CD4-positive, CD25-positive, alpha-beta regulatory T cell (primary cell): ENCODE results near the gene RNF186. TPM values are rescaled to one million over a fixed set of nuclear protein-coding genes. Genes with fewer than 3 reads are reported as not detected.

Source experiments
- ATAC-seq, 2 donors: fragments of 150-1000 bp; cut with Tn5 transposase; one replicate each; pipeline ENCODE4 v1.10.0; 2021; ENCODE audit warnings: low read depth in 2 of 2, moderate number of reproducible peaks in 2 of 2, moderate library complexity in 1 of 2
- DNase-seq, 3 donors: peaks; one replicate each; pipeline versions ENCODE4 v3.0.0 to v3.0.0-alpha.2; 2012 to 2022; ENCODE audit warnings: mixed read lengths in 1 of 3
- H3K27ac ChIP-seq: one replicate; pipeline ENCODE4 v1.7.0; 2013; ENCODE audit warnings: mild to moderate bottlenecking, low read length; ENCODE audit not compliant: insufficient read depth, poor library complexity, severe bottlenecking
- H3K27me3 ChIP-seq: one replicate; pipeline ENCODE4 v1.7.0; 2013; ENCODE audit warnings: low read length; ENCODE audit not compliant: control insufficient read depth, insufficient read depth
- H3K36me3 ChIP-seq: one replicate; pipeline ENCODE4 v1.7.0; 2013; ENCODE audit warnings: mild to moderate bottlenecking, low read length, moderate library complexity; ENCODE audit not compliant: control insufficient read depth, insufficient read depth
- H3K4me1 ChIP-seq: 2 replicates; pipeline ENCODE4 v1.7.0; 2013; ENCODE audit warnings: mild to moderate bottlenecking, low read length; ENCODE audit not compliant: insufficient read depth, control insufficient read depth, poor library complexity, severe bottlenecking
- H3K4me3 ChIP-seq: one replicate; pipeline ENCODE4 v1.7.0; 2013; ENCODE audit warnings: low read depth, mild to moderate bottlenecking, low read length, moderate library complexity
- H3K9me3 ChIP-seq, 2 experiments: 1 replicate in 1 of 2; 2 replicates in 1 of 2; pipeline ENCODE4 v1.7.0; 2013; ENCODE audit warnings: low read length in 2 of 2, mild to moderate bottlenecking in 1 of 2, moderate library complexity in 1 of 2; ENCODE audit not compliant: control insufficient read depth in 2 of 2
- H3K27ac Mint-ChIP-seq, 3 donors: one replicate each; pipeline ENCODE4 v1.8.0; 2020 to 2022; ENCODE audit warnings: mild to moderate bottlenecking in 3 of 3, mixed read lengths in 3 of 3, moderate library complexity in 2 of 3
- H3K27me3 Mint-ChIP-seq: one replicate; pipeline ENCODE4 v1.8.0; 2022; ENCODE audit warnings: mild to moderate bottlenecking, mixed read lengths
- H3K36me3 Mint-ChIP-seq: one replicate; pipeline ENCODE4 v1.8.0; 2020; ENCODE audit warnings: mixed read lengths
- H3K4me1 Mint-ChIP-seq, 4 donors: one replicate each; pipeline ENCODE4 v1.8.0; 2020 to 2022; ENCODE audit warnings: mixed read lengths in 4 of 4, mild to moderate bottlenecking in 1 of 4
- H3K4me3 Mint-ChIP-seq, 4 donors: one replicate each; pipeline ENCODE4 v1.8.0; 2020 to 2022; ENCODE audit warnings: mild to moderate bottlenecking in 4 of 4, mixed read lengths in 4 of 4, moderate library complexity in 3 of 4
- H3K9me3 Mint-ChIP-seq, 7 donors: one replicate each; pipeline ENCODE4 v1.8.0; 2020 to 2022; ENCODE audit warnings: mixed read lengths in 7 of 7, mild to moderate bottlenecking in 3 of 7, moderate library complexity in 2 of 7
- polyA plus RNA-seq, 4 donors: library from polyadenylated mRNA; unstranded; fragments of 300-500 nt; fragmentation: Illumina TruSeq; gene quantifications; one replicate each; pipeline ENCODE4 v1.2.3, GENCODE V29; 2021
- total RNA-seq: library from RNA; stranded (reverse); gene quantifications from one replicate; pipeline ENCODE4 v1.2.3, GENCODE V29; 2022

The RNF186 gene
- total and polyA plus RNA-seq, 5 donors from 2014 or later: not detected

DNA sequence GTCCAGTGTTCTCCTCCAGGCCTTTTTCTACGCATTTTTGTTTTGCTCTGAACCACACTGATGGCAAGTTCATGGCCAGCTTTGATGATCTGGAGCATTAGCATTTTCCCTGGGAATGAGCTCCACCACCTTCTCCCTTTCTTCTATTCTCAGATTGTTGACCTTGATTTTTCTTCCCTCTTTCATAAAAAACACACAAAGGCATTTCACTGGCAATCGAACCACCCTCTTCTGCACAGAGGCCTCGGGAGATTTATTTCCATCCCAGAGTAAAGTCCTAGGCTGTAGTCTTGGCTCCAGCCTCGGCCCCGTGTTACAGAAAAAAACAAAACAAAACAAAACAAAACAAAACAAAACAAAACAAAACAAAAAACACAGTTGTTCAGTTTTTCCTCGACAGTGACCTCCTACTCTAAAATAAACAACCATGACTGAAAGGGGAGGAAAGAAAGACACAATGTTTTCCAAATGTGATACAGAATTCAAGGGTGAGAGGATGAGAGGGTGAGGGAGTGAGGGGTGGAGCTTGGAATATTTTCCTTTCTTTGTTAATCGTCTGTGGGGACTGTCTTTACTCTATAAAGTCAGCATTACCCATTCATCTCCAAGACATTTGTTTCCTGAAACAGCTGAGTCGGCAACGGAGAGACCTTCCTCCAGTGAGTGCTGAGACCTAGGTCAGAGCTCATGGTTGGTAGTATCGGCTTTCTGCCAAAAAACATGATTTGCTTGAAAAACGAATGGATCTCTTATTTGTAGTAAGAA is 29.8 kb upstream of the RNF186 start:
- H3K4me3 Mint-ChIP-seq: no peak overlapping the region
- H3K4me1 Mint-ChIP-seq: peaks cover 0 to 6% (median 0%) of the 10 kb centered on the region in 4 donors
- no peaks in the 10 kb centered on the region for H3K9me3 Mint-ChIP-seq
- no peak overlapping the region for H3K27ac ChIP-seq
- no peaks in the 10 kb centered on the region for H3K36me3 ChIP-seq
- no peak overlapping the region for H3K27ac Mint-ChIP-seq
- no peaks in the 10 kb centered on the region for H3K4me1 ChIP-seq
- H3K36me3 Mint-ChIP-seq: no peaks in the 10 kb centered on the region
- H3K27me3 Mint-ChIP-seq: peaks cover 36% of the 10 kb centered on the region
- DNase-seq (no peak), ATAC-seq (no peak)
- H3K27me3 ChIP-seq: peaks cover 5% of the 10 kb centered on the region
- no peaks in the 10 kb centered on the region for H3K9me3 ChIP-seq
- H3K4me3 ChIP-seq: no peak overlapping the region

DNA sequence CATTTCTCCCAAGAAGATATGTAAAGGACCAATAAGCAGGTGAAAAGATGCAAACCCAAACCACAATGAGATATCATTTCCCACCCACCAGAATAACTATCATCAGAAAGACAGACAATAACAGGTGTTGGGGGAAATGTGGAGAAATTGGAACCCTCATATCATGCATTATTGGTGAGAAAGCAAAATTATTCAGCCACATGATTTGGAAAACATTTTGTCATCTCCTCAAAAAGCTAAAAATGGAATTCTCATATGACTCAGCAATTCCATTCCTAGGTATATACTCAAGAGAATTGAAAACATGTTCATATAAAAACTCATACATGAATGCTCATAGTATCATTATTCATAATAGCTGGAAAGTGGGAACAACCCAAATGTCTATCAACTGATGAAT is 25.1 kb upstream of the RNF186 start:
- H3K27ac ChIP-seq: no peak overlapping the region
- H3K4me3 ChIP-seq: no peak overlapping the region
- no peaks in the 10 kb centered on the region for H3K9me3 ChIP-seq
- no peak for DNase-seq
- H3K36me3 Mint-ChIP-seq: no peaks in the 10 kb centered on the region
- no peak for ATAC-seq
- H3K27me3 ChIP-seq: no peaks in the 10 kb centered on the region
- H3K27ac Mint-ChIP-seq: no peak overlapping the region
- H3K9me3 Mint-ChIP-seq: no peaks in the 10 kb centered on the region
- H3K4me3 Mint-ChIP-seq: no peak overlapping the region
- no peaks in the 10 kb centered on the region for H3K4me1 ChIP-seq
- H3K4me1 Mint-ChIP-seq: peaks cover 0 to 6% (median 0%) of the 10 kb centered on the region in 4 donors
- H3K36me3 ChIP-seq: no peaks in the 10 kb centered on the region
- H3K27me3 Mint-ChIP-seq: peaks cover 57% of the 10 kb centered on the region

DNA sequence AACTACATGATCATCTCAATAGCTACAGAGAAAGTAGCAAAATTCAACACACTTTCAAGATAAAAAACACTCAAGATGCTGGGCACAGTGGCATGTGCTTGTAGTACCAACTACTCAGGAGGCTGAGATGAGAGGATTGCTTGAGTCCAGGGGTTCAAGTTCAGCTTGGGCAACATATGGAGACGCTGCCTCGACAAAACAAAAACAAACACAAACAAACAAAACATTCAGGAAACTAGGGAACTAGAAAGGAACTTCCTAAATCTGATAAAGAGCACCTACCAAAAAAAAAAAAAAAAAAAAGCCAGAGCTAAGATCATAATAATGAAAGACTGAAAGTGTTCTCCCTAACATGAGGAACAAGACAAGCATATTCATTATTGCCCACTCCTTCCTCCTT is 22.8 kb upstream of the RNF186 start:
- Histone ChIP-seq H3K4me1 (no peaks in the 10 kb centered on the region), H3K27me3 (no peaks in the 10 kb centered on the region), H3K4me3 (no peak overlapping the region), H3K27ac (no peak overlapping the region), H3K36me3 (no peaks in the 10 kb centered on the region), H3K9me3 (no peaks in the 10 kb centered on the region)
- Mint-ChIP-seq H3K4me1 (no peaks in the 10 kb centered on the region), H3K27me3 (peaks cover 58% of the 10 kb centered on the region), H3K27ac (no peak overlapping the region), H3K36me3 (no peaks in the 10 kb centered on the region), H3K4me3 (no peak overlapping the region), H3K9me3 (no peaks in the 10 kb centered on the region)
- ATAC-seq (no peak), DNase-seq (no peak)

DNA sequence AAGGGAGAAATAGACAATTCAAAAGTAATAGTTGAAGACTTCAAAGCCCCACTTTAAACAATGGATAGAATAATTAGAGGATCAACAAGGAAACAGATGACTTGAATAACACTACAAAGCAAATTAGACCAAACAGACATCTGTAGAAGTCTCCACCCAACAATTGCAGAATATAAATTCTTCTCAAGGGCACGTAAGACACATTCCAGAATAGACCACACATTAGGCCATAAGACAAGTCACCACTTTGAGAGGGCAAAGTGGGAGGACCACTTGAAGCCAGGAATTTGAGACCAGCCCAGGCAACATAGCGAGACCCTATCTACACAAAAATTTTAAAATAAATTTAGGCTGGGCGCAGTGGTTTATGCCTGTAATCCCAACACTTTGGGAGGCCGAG is 20.5 kb upstream of the RNF186 start:
- H3K4me1 ChIP-seq: no peaks in the 10 kb centered on the region
- no peak overlapping the region for H3K4me3 ChIP-seq
- H3K27me3 Mint-ChIP-seq: peaks cover 61% of the 10 kb centered on the region
- no peak overlapping the region for H3K27ac ChIP-seq
- H3K27ac Mint-ChIP-seq: no peak overlapping the region
- DNase-seq (no peak), ATAC-seq (no peak)
- H3K36me3 Mint-ChIP-seq: no peaks in the 10 kb centered on the region
- H3K4me3 Mint-ChIP-seq: no peak overlapping the region
- H3K36me3 ChIP-seq: no peaks in the 10 kb centered on the region
- no peaks in the 10 kb centered on the region for H3K9me3 ChIP-seq
- no peaks in the 10 kb centered on the region for H3K4me1 Mint-ChIP-seq
- peaks cover 0 to 2% (median 0%) of the 10 kb centered on the region in 7 donors for H3K9me3 Mint-ChIP-seq
- peaks cover 9% of the 10 kb centered on the region for H3K27me3 ChIP-seq

- H3K27me3 ChIP-seq: peaks cover 13% of the 10 kb centered on the region
- no peak overlapping the region for H3K27ac ChIP-seq
- peaks cover 0 to 3% (median under 1%) of the 10 kb centered on the region in 4 donors for H3K4me1 Mint-ChIP-seq
- no peaks in the 10 kb centered on the region for H3K36me3 Mint-ChIP-seq
- no peaks in the 10 kb centered on the region for H3K36me3 ChIP-seq
- no peaks in the 10 kb centered on the region for H3K4me1 ChIP-seq
- ATAC-seq (no peak), DNase-seq (no peak)
- H3K9me3 Mint-ChIP-seq: peaks cover 0 to 2% (median 0%) of the 10 kb centered on the region in 7 donors
- H3K4me3 ChIP-seq: no peak overlapping the region
- no peaks in the 10 kb centered on the region for H3K9me3 ChIP-seq
- no peak overlapping the region for H3K4me3 Mint-ChIP-seq
- H3K27ac Mint-ChIP-seq: no peak overlapping the region
- H3K27me3 Mint-ChIP-seq: peaks cover 53% of the 10 kb centered on the region
Observed at GRCh38 chr1:19831441-19831840, 16.4 kb upstream of the RNF186 start.

DNA sequence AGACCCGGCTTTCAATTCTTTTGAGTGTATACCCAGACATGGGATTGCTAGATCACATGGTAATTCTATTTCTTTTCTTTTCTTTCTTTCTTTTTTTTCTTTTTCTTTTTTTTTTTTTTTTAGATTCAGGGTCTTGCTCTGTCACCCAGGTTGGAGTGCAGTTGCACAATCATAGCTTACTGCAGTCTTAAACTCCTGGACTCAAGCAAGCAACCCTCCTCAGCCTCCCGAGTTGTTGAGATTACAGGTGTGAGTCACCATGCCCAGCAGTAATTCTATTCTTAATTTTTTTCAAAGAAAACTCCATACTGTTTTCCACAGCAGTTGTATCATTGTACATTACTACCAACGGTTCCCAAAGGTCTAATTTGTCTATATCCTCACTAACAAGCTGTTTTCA is 13.5 kb upstream of the RNF186 start:
- peaks cover 39% of the 10 kb centered on the region for H3K27me3 Mint-ChIP-seq
- H3K27ac ChIP-seq: no peak overlapping the region
- no peak for ATAC-seq

DNA sequence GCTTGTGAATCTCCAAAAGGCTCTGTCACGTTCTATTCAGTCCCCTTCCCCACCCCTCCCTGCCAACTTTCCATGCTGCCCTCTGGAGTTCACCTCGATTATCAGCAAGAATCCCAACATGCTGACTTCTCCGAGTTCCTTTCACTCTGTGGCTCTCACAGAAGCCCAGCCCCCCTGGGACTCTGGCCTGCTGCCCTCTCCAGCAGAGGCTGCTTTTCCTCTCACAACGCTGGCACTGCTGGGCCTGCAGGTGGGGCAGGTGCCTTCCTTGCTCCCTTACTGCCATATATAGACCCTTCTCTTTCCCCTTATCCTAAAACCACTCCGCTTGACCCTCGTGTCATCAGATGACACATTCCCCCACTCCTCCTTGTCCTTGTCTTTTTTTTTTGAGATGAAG is 10.2 kb upstream of the RNF186 start:
- H3K4me1 ChIP-seq: no peaks in the 10 kb centered on the region
- H3K27me3 ChIP-seq: peaks cover 4% of the 10 kb centered on the region
- no peak overlapping the region for H3K4me3 ChIP-seq
- H3K4me1 Mint-ChIP-seq: peaks cover 0 to 11% (median 3%) of the 10 kb centered on the region in 4 donors
- no peak overlapping the region for H3K27ac Mint-ChIP-seq
- H3K27me3 Mint-ChIP-seq: peaks cover 24% of the 10 kb centered on the region
- H3K36me3 Mint-ChIP-seq: no peaks in the 10 kb centered on the region
- no peak overlapping the region for H3K27ac ChIP-seq
- no peaks in the 10 kb centered on the region for H3K9me3 ChIP-seq
- no peak overlapping the region for H3K4me3 Mint-ChIP-seq
- peaks cover 0 to 1% (median 0%) of the 10 kb centered on the region in 7 donors for H3K9me3 Mint-ChIP-seq
- ATAC-seq (no peak), DNase-seq (no peak)
- no peaks in the 10 kb centered on the region for H3K36me3 ChIP-seq

More for the DNA sequence above, 13.5 kb upstream of the RNF186 start:
- no peaks in the 10 kb centered on the region for H3K4me1 ChIP-seq
- no peaks in the 10 kb centered on the region for H3K9me3 ChIP-seq
- no peak overlapping the region for H3K4me3 ChIP-seq
- no peaks in the 10 kb centered on the region for H3K36me3 Mint-ChIP-seq
- peaks cover 0 to 11% (median 3%) of the 10 kb centered on the region in 4 donors for H3K4me1 Mint-ChIP-seq
- H3K4me3 Mint-ChIP-seq: no peak overlapping the region
- peaks cover 0 to 2% (median 0%) of the 10 kb centered on the region in 7 donors for H3K9me3 Mint-ChIP-seq
- DNase-seq: no peak
- H3K27ac Mint-ChIP-seq: no peak overlapping the region
- no peaks in the 10 kb centered on the region for H3K36me3 ChIP-seq
- H3K27me3 ChIP-seq: peaks cover 13% of the 10 kb centered on the region

DNA sequence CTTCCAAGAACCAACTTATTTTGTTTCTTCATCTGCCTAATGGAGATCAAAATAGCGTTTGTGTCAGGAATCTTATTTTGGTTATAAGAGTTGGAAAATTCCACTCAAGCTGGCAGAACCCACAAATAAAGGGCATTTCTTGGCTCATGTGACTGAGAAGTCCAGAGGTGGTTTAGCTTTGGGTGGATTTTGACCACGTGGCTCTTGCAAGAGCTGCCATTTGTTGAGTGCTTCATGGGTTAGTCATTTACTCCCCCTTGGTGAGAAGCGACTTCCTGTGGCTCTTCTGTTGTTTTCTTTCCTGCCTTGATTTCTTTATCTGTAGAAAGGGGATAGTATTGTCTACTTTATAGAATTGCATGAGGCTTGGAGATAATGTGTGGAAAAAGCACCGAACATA is 9.5 kb upstream of the RNF186 start:
- peaks cover 0 to 1% (median 0%) of the 10 kb centered on the region in 7 donors for H3K9me3 Mint-ChIP-seq

More for the DNA sequence above, 9.5 kb upstream of the RNF186 start:
- no peak overlapping the region for H3K27ac ChIP-seq
- H3K4me3 ChIP-seq: no peak overlapping the region
- no peaks in the 10 kb centered on the region for H3K36me3 Mint-ChIP-seq
- ATAC-seq (no peak), DNase-seq (no peak)
- H3K9me3 ChIP-seq: no peaks in the 10 kb centered on the region
- no peaks in the 10 kb centered on the region for H3K36me3 ChIP-seq
- H3K4me3 Mint-ChIP-seq: no peak overlapping the region
- H3K27ac Mint-ChIP-seq: no peak overlapping the region
- peaks cover 4% of the 10 kb centered on the region for H3K27me3 ChIP-seq
- peaks cover 0 to 11% (median 3%) of the 10 kb centered on the region in 4 donors for H3K4me1 Mint-ChIP-seq
- H3K27me3 Mint-ChIP-seq: peaks cover 22% of the 10 kb centered on the region
- no peaks in the 10 kb centered on the region for H3K4me1 ChIP-seq
